Caco-2 (cell line): ENCODE data around the gene SLCO4A1. TPM values are rescaled to one million over a fixed set of nuclear protein-coding genes. Genes with fewer than 3 reads are reported as not detected.

Experiments
- BruUV-seq: library from RNA; stranded (reverse); fragments of 400-500 nt; replicated peaks from 2 replicates; lab custom pipeline; 2021; lab: Mats Ljungman, UMichigan
- CTCF ChIA-PET: fragments of 300-600 bp; sonication (Branson Sonifier 250); formaldehyde crosslinking; loops from one replicate; lab custom pipeline; 2022; ENCODE audit warnings: antibody characterized with exemption; lab: Charles Lee
- POLR2A ChIA-PET: fragments of 300-600 bp; sonication (Branson Sonifier 250); formaldehyde crosslinking; loops from one replicate; lab custom pipeline; 2022; ENCODE audit warnings: antibody characterized with exemption; lab: Charles Lee
- DNase-seq, 2 experiments: peaks; one replicate each; pipeline versions ENCODE4 v3.0.0 to v3.0.0-alpha.2; 2020 to 2022
- H3K27me3 ChIP-seq: replicated peaks from 2 replicates; pipeline ENCODE4 v1.6.0; 2011; ENCODE audit warnings: low read length; ENCODE audit not compliant: control insufficient read depth, insufficient read depth
- H3K36me3 ChIP-seq: 2 replicates; pipeline ENCODE4 v1.5.1; 2011; ENCODE audit warnings: low read length; ENCODE audit not compliant: control insufficient read depth, insufficient read depth
- H3K4me1 ChIP-seq: fragments of 250-450 bp; sonication (Bioruptor Pico); 2 replicates; pipeline ENCODE4 v1.5.1; 2020; ENCODE audit warnings: mild to moderate bottlenecking
- H3K4me3 ChIP-seq: 2 replicates; pipeline ENCODE4 v1.5.1; 2011; ENCODE audit warnings: low read depth, mild to moderate bottlenecking, control low read depth, low read length
- H3K9me3 ChIP-seq: fragments of 250-450 bp; sonication (Bioruptor Pico); 2 replicates; pipeline ENCODE4 v1.5.1; 2020; ENCODE audit warnings: mild to moderate bottlenecking, moderate library complexity
- H3K27ac Mint-ChIP-seq: one replicate; pipeline ENCODE4 v1.8.0; 2022; ENCODE audit warnings: mixed read lengths; ENCODE audit not compliant: unreplicated experiment
- H3K27me3 Mint-ChIP-seq: one replicate; pipeline ENCODE4 v1.8.0; 2022; ENCODE audit warnings: mixed read lengths; ENCODE audit not compliant: insufficient read depth, unreplicated experiment
- H3K36me3 Mint-ChIP-seq: one replicate; pipeline ENCODE4 v1.8.0; 2022; ENCODE audit warnings: mild to moderate bottlenecking, mixed read lengths; ENCODE audit not compliant: insufficient read depth, unreplicated experiment
- H3K4me1 Mint-ChIP-seq: one replicate; pipeline ENCODE4 v1.8.0; 2022; ENCODE audit warnings: low read depth, mixed read lengths; ENCODE audit not compliant: unreplicated experiment
- H3K4me3 Mint-ChIP-seq: one replicate; pipeline ENCODE4 v1.8.0; 2022; ENCODE audit warnings: mild to moderate bottlenecking, moderate library complexity, mixed read lengths; ENCODE audit not compliant: unreplicated experiment
- H3K9me3 Mint-ChIP-seq: one replicate; pipeline ENCODE4 v1.8.0; 2022; ENCODE audit warnings: mixed read lengths; ENCODE audit not compliant: unreplicated experiment
- intact Hi-C: fragments of 100-400 bp; cut with micrococcal nuclease; formaldehyde crosslinking; loops from one replicate; pipeline ENCODE4 v1.10.0; 2022; ENCODE audit not compliant: unreplicated experiment
- total RNA-seq: library from RNA; stranded (reverse); gene quantifications from 2 replicates; pipeline ENCODE4 v1.2.3, GENCODE V29; 2022
- TF ChIP-seq, protein P1 (sequence below), 2 experiments: fragments of 200-600 bp in 1 of 2; IDR thresholded peaks; 1 replicate in 1 of 2; 2 replicates in 1 of 2; pipeline versions ENCODE4 v1.5.1 to v1.8.0; 2011 to 2022; ENCODE audit warnings: antibody characterized with exemption in 1 of 2, control low read depth in 1 of 2, inconsistent platforms in 1 of 2, low read depth in 1 of 2, low read length in 1 of 2, mild to moderate bottlenecking in 1 of 2, moderate library complexity in 1 of 2; ENCODE audit not compliant: insufficient read depth in 1 of 2, severe bottlenecking in 1 of 2, unreplicated experiment in 1 of 2

The SLCO4A1 gene
- total RNA-seq, 1 experiment from 2014 or later, result 18.7 TPM

- Mint-ChIP-seq H3K4me1 (no peaks in the 10 kb centered on the region), H3K9me3 (no peaks in the 10 kb centered on the region), H3K36me3 (no peaks in the 10 kb centered on the region), H3K27me3 (peaks cover 32% of the 10 kb centered on the region), H3K4me3 (no peak overlapping the region), H3K27ac (no peak overlapping the region)
- BruUV-seq, result no TSS peak
- Histone ChIP-seq H3K27me3 (peaks cover 10% of the 10 kb centered on the region), H3K4me3 (no peak overlapping the region), H3K36me3 (no peaks in the 10 kb centered on the region), H3K9me3 (no peaks in the 10 kb centered on the region), H3K4me1 (no peaks in the 10 kb centered on the region)
- CTCF ChIA-PET, result interaction anchor here (0.9 to 1.6 kb wide), 2 partner anchors 10 to 93 kb away, joined by 5 to 7 read pairs; no protein-coding TSS in a partner anchor
- POLR2A ChIA-PET, result no interaction called here
- DNase-seq, result no peak
- intact Hi-C loops, result no loop called here
- TF ChIP-seq, protein P1, sequence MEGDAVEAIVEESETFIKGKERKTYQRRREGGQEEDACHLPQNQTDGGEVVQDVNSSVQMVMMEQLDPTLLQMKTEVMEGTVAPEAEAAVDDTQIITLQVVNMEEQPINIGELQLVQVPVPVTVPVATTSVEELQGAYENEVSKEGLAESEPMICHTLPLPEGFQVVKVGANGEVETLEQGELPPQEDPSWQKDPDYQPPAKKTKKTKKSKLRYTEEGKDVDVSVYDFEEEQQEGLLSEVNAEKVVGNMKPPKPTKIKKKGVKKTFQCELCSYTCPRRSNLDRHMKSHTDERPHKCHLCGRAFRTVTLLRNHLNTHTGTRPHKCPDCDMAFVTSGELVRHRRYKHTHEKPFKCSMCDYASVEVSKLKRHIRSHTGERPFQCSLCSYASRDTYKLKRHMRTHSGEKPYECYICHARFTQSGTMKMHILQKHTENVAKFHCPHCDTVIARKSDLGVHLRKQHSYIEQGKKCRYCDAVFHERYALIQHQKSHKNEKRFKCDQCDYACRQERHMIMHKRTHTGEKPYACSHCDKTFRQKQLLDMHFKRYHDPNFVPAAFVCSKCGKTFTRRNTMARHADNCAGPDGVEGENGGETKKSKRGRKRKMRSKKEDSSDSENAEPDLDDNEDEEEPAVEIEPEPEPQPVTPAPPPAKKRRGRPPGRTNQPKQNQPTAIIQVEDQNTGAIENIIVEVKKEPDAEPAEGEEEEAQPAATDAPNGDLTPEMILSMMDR (IDR thresholded peaks at IDR 0.05; ENCODE audit: insufficient read depth in 1 of 2, low read depth in 1 of 2, low read length in 1 of 2, severe bottlenecking in 1 of 2, unreplicated experiment in 1 of 2), result no peak
Measured at GRCh38 chr20:62698231-62698630, 55.9 kb downstream of the SLCO4A1 start.

- Histone ChIP-seq H3K9me3 (no peaks in the 10 kb centered on the region), H3K4me3 (no peak overlapping the region), H3K4me1 (0 out of 2 replicates have a peak, but pooled peaks cover 3% of the 10 kb centered on the region), H3K27me3 (peaks cover 11% of the 10 kb centered on the region), H3K36me3 (no peaks in the 10 kb centered on the region)
- BruUV-seq, result no TSS peak
- intact Hi-C loops, result no loop called here
- Mint-ChIP-seq H3K36me3 (no peaks in the 10 kb centered on the region), H3K4me3 (no peak overlapping the region), H3K27ac (no peak overlapping the region), H3K9me3 (no peaks in the 10 kb centered on the region), H3K4me1 (no peaks in the 10 kb centered on the region), H3K27me3 (peaks cover 32% of the 10 kb centered on the region)
- DNase-seq, result no peak
- ChIA-PET POLR2A (no interaction called here), CTCF (interaction anchor here (0.6 to 1.2 kb wide), 3 partner anchors 13 to 29 kb away, joined by 3 read pairs; no protein-coding TSS in a partner anchor)
- TF ChIP-seq, protein P1 (IDR thresholded peaks at IDR 0.05; ENCODE audit: insufficient read depth in 1 of 2, low read depth in 1 of 2, low read length in 1 of 2, severe bottlenecking in 1 of 2, unreplicated experiment in 1 of 2), result no peak
Measured at GRCh38 chr20:62699296-62699695, 57.0 kb downstream of the SLCO4A1 start.

- TF ChIP-seq, protein P1 (IDR thresholded peaks at IDR 0.05; ENCODE audit: insufficient read depth in 1 of 2, low read depth in 1 of 2, low read length in 1 of 2, severe bottlenecking in 1 of 2, unreplicated experiment in 1 of 2), result no peak
- ChIA-PET POLR2A (interaction anchor here (0.6 kb wide), 1 partner anchor 15 kb away, joined by 3 read pairs; no protein-coding TSS in a partner anchor), CTCF (interaction anchor here (0.6 to 1.2 kb wide), 3 partner anchors 14 to 29 kb away, joined by 3 read pairs; no protein-coding TSS in a partner anchor)
- no peak for DNase-seq
- Histone ChIP-seq H3K36me3 (no peaks in the 10 kb centered on the region), H3K4me3 (no peak overlapping the region), H3K9me3 (no peaks in the 10 kb centered on the region), H3K27me3 (peaks cover 10% of the 10 kb centered on the region), H3K4me1 (0 out of 2 replicates have a peak, but pooled peaks cover 7% of the 10 kb centered on the region)
- H3K9me3 Mint-ChIP-seq, result no peaks in the 10 kb centered on the region
- no peaks in the 10 kb centered on the region for H3K36me3 Mint-ChIP-seq
- intact Hi-C loops, result no loop called here
- H3K4me1 Mint-ChIP-seq, result no peaks in the 10 kb centered on the region
- H3K27ac Mint-ChIP-seq, result no peak overlapping the region
- BruUV-seq, result no TSS peak
- H3K4me3 Mint-ChIP-seq, result no peak overlapping the region
- peaks cover 36% of the 10 kb centered on the region for H3K27me3 Mint-ChIP-seq
Measured at GRCh38 chr20:62699741-62700140, 57.4 kb downstream of the SLCO4A1 start.
